GM13977 (cell line): ENCODE data around the gene SDF4.

Experiments
- DNase-seq: peaks from one replicate; pipeline ENCODE4 v3.0.0; 2012; ENCODE audit warnings: low spot score
- in situ Hi-C: fragments of 300-500 bp; cut with MboI; formaldehyde crosslinking; loops from one replicate; pipeline ENCODE4 v1.12.0; 2022; ENCODE audit warnings: low sequenced_read_pairs, low pct_unique_long_range_greater_than_20kb, mixed read lengths, inconsistent platforms; ENCODE audit not compliant: unreplicated experiment
- TF ChIP-seq, protein P1 (sequence below): IDR thresholded peaks from 2 replicates; pipeline ENCODE4 v1.5.1; 2012; ENCODE audit warnings: mild to moderate bottlenecking, control low read depth; ENCODE audit not compliant: insufficient read depth; ENCODE audit errors: extremely low read depth, missing control alignments

SDF4 gene

DNA sequence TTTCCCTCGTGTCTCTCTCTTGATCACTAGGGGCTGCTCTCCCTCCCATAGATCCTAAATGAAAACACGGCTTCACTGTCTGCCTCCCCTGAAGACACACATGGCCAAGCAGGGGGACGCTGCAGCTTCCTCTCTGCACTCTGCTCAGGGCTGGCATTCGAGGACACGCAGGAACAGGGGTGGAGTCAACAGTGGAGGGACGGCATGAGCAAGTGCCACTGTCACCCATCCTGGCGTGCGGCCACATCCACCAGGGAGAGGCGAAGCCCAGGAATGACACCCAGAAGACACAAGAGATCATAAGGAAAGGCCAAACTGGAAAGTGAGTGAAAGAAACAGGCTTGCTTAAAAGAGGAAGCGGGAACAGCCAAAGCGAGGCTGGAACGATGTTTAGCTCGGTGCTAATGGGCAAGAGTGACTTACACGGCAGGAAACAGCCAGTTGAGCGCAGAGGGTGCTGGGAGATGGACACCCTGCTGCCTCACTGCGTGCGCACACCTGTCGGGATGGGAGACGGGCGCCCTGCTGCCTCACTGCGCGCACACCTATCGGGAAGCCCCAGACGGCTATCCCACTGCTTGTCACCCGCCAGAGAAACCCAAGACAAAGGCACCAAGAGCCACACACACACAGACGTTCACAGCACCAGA lies 28.3 kb upstream of the SDF4 start:
- TF ChIP-seq, protein P1, sequence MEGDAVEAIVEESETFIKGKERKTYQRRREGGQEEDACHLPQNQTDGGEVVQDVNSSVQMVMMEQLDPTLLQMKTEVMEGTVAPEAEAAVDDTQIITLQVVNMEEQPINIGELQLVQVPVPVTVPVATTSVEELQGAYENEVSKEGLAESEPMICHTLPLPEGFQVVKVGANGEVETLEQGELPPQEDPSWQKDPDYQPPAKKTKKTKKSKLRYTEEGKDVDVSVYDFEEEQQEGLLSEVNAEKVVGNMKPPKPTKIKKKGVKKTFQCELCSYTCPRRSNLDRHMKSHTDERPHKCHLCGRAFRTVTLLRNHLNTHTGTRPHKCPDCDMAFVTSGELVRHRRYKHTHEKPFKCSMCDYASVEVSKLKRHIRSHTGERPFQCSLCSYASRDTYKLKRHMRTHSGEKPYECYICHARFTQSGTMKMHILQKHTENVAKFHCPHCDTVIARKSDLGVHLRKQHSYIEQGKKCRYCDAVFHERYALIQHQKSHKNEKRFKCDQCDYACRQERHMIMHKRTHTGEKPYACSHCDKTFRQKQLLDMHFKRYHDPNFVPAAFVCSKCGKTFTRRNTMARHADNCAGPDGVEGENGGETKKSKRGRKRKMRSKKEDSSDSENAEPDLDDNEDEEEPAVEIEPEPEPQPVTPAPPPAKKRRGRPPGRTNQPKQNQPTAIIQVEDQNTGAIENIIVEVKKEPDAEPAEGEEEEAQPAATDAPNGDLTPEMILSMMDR, result no peak
- no peak for DNase-seq
- in situ Hi-C loops, result no loop called here

DNA sequence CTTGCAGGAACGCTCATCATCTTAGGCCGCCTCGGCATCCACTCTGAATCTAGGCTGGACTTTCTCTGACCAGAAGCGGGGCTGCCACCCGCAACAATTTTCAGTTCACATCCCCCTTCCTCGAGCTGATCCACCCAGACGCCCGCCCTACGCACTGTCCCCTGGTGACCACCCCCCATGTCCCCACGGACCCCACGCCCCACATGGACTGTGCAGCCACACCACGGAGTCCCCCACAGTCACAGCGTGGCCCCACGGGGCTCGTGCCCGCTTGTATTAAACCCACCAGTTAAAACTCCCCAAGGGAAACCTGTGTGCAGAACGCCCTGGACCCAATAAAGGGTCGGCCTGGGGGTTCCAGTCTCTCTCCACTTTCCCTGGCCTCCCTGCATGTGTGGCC lies 27.7 kb upstream of the SDF4 start:
- in situ Hi-C loops, result no loop called here
- TF ChIP-seq, protein P1, result no peak
- no peak for DNase-seq

GRCh38 chr1:1259119-1259488 lies 27.3 kb upstream of the SDF4 start:
- DNase-seq, result no peak
- TF ChIP-seq, protein P1, result no peak
- in situ Hi-C loops, result no loop called here

DNA sequence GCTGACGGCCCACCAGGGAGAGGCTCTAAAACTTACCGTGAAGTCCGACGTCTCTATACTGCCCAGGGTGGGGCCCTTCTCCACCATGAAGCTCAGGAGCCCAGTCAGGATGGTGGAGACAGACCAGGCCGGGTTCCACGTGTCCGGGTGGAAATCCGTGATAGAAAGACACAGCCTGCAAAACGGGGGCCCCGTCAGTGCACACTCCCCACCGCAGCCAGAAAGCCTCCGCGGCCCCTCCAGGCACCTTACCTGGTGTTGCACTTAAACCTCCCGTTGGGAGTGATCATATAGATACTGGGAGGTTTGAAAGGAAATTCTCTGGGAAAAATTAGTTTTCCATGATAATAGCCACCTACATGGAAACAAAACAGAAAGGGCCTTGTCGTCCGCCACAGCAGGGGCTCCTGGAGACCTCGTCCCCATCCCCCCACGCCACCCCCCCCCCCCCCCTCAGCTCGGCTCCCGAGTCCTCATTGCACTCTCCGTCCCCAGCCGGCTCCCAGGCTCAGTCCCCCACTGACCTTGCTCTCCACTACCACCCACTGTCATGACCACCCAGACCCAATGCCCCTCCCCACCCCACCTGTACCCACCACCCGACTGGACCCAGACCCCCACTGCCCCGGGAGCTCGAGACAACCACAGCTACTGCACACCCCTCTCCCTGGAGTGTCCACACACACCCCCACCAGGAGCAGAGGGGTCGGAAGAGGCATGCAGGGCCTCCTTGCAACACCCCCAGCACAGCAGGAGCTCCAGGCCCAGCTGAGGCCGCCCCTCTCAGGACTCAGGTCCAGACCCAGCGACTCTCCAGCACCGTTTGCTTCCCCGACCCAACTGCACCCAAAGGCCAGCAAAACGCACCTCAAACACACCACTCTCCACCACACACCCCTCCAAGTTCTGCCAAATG lies 25.4 kb upstream of the SDF4 start:
- DNase-seq, result no peak
- in situ Hi-C loops, result no loop called here
- TF ChIP-seq, protein P1, result no peak

DNA sequence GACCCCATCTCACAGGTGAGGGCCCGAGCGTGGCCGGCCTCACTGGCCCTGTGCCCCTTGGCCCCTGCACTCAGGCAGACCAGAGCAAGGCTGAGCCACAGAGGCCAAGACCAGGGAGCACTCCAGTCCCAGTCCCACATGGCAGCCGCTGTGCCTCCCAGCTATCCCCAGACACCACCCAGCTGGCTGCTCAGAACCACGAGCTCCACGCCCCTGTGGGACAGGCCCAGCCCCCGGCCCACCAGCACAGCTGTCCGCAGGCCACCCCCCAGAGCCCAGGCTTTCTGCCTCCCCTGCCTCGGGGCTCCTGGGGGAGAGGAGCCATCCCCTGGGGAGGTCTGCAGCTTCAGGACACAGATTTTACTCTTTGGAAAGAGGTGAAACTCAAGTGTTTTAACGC lies 23.8 kb upstream of the SDF4 start:
- TF ChIP-seq, protein P1, result no peak
- in situ Hi-C loops, result no loop called here
- DNase-seq, result no peak

DNA sequence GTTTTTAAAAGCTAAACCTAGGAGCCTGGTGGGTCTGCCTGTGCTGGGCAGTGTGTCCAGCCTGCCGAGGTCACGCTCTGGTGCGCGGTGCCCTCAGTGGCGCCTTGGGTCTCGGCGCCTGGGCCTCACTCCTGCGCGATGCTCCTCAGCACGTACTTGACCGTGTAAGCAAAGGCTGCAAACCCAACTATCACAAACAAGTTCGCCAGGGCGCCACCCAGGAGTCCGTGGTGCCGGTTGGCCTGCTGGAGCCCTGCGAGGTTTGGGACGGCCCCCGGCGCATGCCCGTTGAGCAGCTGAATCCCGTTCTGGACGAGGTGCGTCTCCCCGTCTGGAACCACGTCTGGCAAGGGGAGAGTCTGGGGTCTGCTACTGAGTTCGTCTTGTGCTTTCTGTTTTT lies 23.3 kb upstream of the SDF4 start:
- TF ChIP-seq, protein P1, result no peak
- no peak for DNase-seq
- in situ Hi-C loops, result no loop called here
